Pancreas (tissue), 10 donors: ENCODE measurements around the gene GORASP2. TPM values are rescaled to one million over a fixed set of nuclear protein-coding genes. Genes with fewer than 3 reads are reported as not detected.

Experiments used
- ATAC-seq, 4 donors: fragments of 200-7000 bp; cut with Tn5 transposase; one replicate each; pipeline versions ENCODE4 v1.8.0 to v1.9.1; 2020; ENCODE audit warnings: mild to moderate bottlenecking in 4 of 4, moderate library complexity in 4 of 4
- DNase-seq, 6 donors: peaks; one replicate each; pipeline ENCODE4 v3.0.0-alpha.2; 2020
- FAIRE-seq: peaks from 2 replicates; lab custom pipeline; 2012; peaks lifted over from hg19 to GRCh38; lab: Jason Lieb, UNC
- H3K27ac ChIP-seq, 4 donors: fragments of 200-600 bp; sonication (generic); 1 replicate in 3 of 4; 2 replicates in 1 of 4; pipeline versions ENCODE4 v1.5.0 to v1.8.0; 2020
- H3K27me3 ChIP-seq, 4 donors: fragments of 200-600 bp; one replicate each; pipeline ENCODE4 v1.8.0; 2021
- H3K36me3 ChIP-seq, 3 donors: fragments of 200-600 bp; sonication (generic) in 1 of 3; one replicate each; pipeline versions ENCODE4 v1.5.0 to v1.8.0; 2020 to 2021
- H3K4me1 ChIP-seq, 3 donors: fragments of 200-600 bp; one replicate each; pipeline ENCODE4 v1.8.0; 2021
- H3K4me3 ChIP-seq, 4 donors: fragments of 200-600 bp; sonication (generic) in 2 of 4; one replicate each; pipeline versions ENCODE4 v1.5.0 to v1.8.0; 2020 to 2021
- H3K9me3 ChIP-seq, 4 donors: fragments of 200-600 bp; one replicate each; pipeline ENCODE4 v1.8.0; 2021
- CTCF ChIP-seq, 4 donors: fragments of 200-600 bp; sonication (generic) in 3 of 4; IDR thresholded peaks; one replicate each; pipeline versions ENCODE4 v1.5.0 to v1.8.0; 2021; ENCODE audit warnings: antibody characterized with exemption in 4 of 4
- WGBS, 2 donors: extraction: QIAGEN DNeasy Blood & Tissue Kit; methylation state at CpG; one replicate each; pipeline ENCODE4 v1.1.7; 2013; 5-methylcytosine and 5-hydroxymethylcytosine counted together
- intact Hi-C, 3 donors: fragments of 100-400 bp; cut with DNase I; formaldehyde crosslinking; loops; one replicate each; pipeline versions ENCODE4 v1.11.1 to v1.14.2; 2022
- polyA plus RNA-seq, 2 donors: library from polyadenylated mRNA; stranded (reverse); fragments of 200-250 nt; gene quantifications; one replicate each; pipeline ENCODE4 v1.2.3, GENCODE V29; 2013
- total RNA-seq, 6 donors: library from RNA; stranded (reverse); fragmentation: NEBNext Ultra II Directional in 4 of 6; extraction: Animal tissue kit (Norgen Biotek cat#: 25700) in 4 of 6; gene quantifications; one replicate each; pipeline versions ENCODE4 v1.2.1 to v1.2.4, GENCODE V29; 2021 to 2023
- donor health status: healthy with polysubstance abuse.
- donor health status: DM: no; HTN: no; CAD: no; lungs with moderate emphysema.
- donor health status: DM: no; HTN: no; CAD: no.
- donor health status: control.
- donor health status: control.
- donor health status: Bipolar disorder and iron deficiency.
- donor health status: DM: yes; HTN: yes; CAD: no.
- donor health status: DM: no; HTN: no; CAD: no.
- donor health status: DM: no; HTN: no; CAD: no.
- donor health status: DM: yes; HTN: yes; CAD: no.

The GORASP2 gene
- total and polyA plus RNA-seq, 8 donors = 22.6 to 52.4 (median 41.0) TPM

GRCh38 chr2:171009386-171009785 is 80.3 kb downstream of the GORASP2 start:
- FAIRE-seq (no peak), ATAC-seq (no peak), DNase-seq (no peak)
- Histone ChIP-seq H3K27me3 (no peaks in the 10 kb centered on the region), H3K27ac (no peak overlapping the region), H3K36me3 (peaks cover 0 to 17% (median 2%) of the 10 kb centered on the region in 3 donors), H3K9me3 (no peaks in the 10 kb centered on the region), H3K4me1 (no peaks in the 10 kb centered on the region), H3K4me3 (no peak overlapping the region)
- WGBS, 2 donors = 95% methylated on average over 4 of the region's 4 CpGs
- intact Hi-C loops = no loop called here
- no peak for TF ChIP-seq CTCF (IDR thresholded peaks at IDR 0.05)

GRCh38 chr2:171013851-171014250 is 84.8 kb downstream of the GORASP2 start:
- H3K27me3 ChIP-seq = no peaks in the 10 kb centered on the region
- WGBS, 2 donors = 42 to 97% methylated on average over 1 of the region's 1 CpG
- peaks cover 0 to 7% (median 0%) of the 10 kb centered on the region in 3 donors for H3K4me1 ChIP-seq
- H3K4me3 ChIP-seq = no peak overlapping the region
- peaks cover 0 to 8% (median 3%) of the 10 kb centered on the region in 3 donors for H3K36me3 ChIP-seq
- FAIRE-seq (no peak), DNase-seq (no peak), ATAC-seq (no peak)
- intact Hi-C loops = no loop called here
- TF ChIP-seq CTCF (IDR thresholded peaks at IDR 0.05) = no peak
- H3K9me3 ChIP-seq = no peaks in the 10 kb centered on the region
- no peak overlapping the region for H3K27ac ChIP-seq

- ATAC-seq (no peak), DNase-seq (no peak), FAIRE-seq (no peak)
- 97 to 100% methylated on average over 9 of the region's 9 CpGs for WGBS, 2 donors
- Histone ChIP-seq H3K27ac (no peak overlapping the region), H3K27me3 (no peaks in the 10 kb centered on the region), H3K4me3 (no peak overlapping the region), H3K36me3 (peaks cover 0 to 3% (median under 1%) of the 10 kb centered on the region in 3 donors), H3K4me1 (peaks cover 0 to 7% (median 0%) of the 10 kb centered on the region in 3 donors), H3K9me3 (no peaks in the 10 kb centered on the region)
- no peak for TF ChIP-seq CTCF (IDR thresholded peaks at IDR 0.05)
- intact Hi-C loops = no loop called here
Observed at GRCh38 chr2:171016125-171016524, 87.1 kb downstream of the GORASP2 start.

Other genes with a start within 250 kb of the GORASP2 start
- 1 to 10 TPM in 2 of 6 donors, under 1 TPM in 3, not detected in 1; 0.08 to 2.1 (median 0.28) TPM for gene SP5, start 213.9 kb upstream of the GORASP2 start, total RNA-seq
- under 1 TPM; 0.23 to 0.96 TPM for gene SP5, start 213.9 kb upstream of the GORASP2 start, polyA plus RNA-seq
- gene ERICH2, start 158.9 kb upstream of the GORASP2 start, total RNA-seq = 1 to 10 TPM in 2 of 6 donors, under 1 TPM in 4; 0.49 to 2.4 (median 0.79) TPM
- gene ERICH2, start 158.9 kb upstream of the GORASP2 start, polyA plus RNA-seq = 1 to 10 TPM; 1.6 to 3.6 TPM
- gene GAD1, start 112.4 kb upstream of the GORASP2 start, total RNA-seq = 1 to 10 TPM in 1 of 6 donors, under 1 TPM in 5; 0.17 to 1.0 (median 0.31) TPM
- gene GAD1, start 112.4 kb upstream of the GORASP2 start, polyA plus RNA-seq = under 1 TPM; 0.73 to 0.84 TPM
- gene TLK1, start 231.6 kb downstream of the GORASP2 start, total RNA-seq = 10 to 100 TPM; 25.8 to 43.4 (median 34.0) TPM
- 10 to 100 TPM in 1 of 2 donors, 1 to 10 TPM in 1; 9.7 to 11.5 TPM for gene TLK1, start 231.6 kb downstream of the GORASP2 start, polyA plus RNA-seq